K562 (cell line): ENCODE measurements around the gene INTS1.

ENCODE experiments used
- CBX8 ChIP-seq: fragments of 200-600 bp; sonication (generic); IDR thresholded peaks from 2 replicates; pipeline ENCODE4 v1.6.1; 2012; ENCODE audit warnings: borderline replicate concordance, mixed run types, low read depth, mild to moderate bottlenecking, moderate library complexity, mixed read lengths, low read length, control low read depth, inconsistent platforms; ENCODE audit not compliant: poor library complexity, severe bottlenecking; ENCODE audit errors: extremely low read depth
- EP300 ChIP-seq: IDR thresholded peaks from 2 replicates; pipeline ENCODE4 v1.6.1; 2012; ENCODE audit warnings: low read length, improper control_type of control experiment
- POLR2A ChIP-seq: fragments of 450-650 bp; conservative IDR thresholded peaks from 2 replicates; pipeline ENCODE4 v1.6.1; 2016

GRCh38 chr7:1503390-1503789, 799 bp downstream of the INTS1 start:
- TF ChIP-seq CBX8 (no peak), EP300 (no peak), POLR2A (no peak)
